ENCODE measurements around the gene CEBPE. TPM values are rescaled to one million over a fixed set of nuclear protein-coding genes. Genes with fewer than 3 reads are reported as not detected.

The CEBPE gene
- total and polyA plus RNA-seq, 7 donors: 0.28 to 0.68 TPM; not detected in 5

GRCh38 chr14:23093104-23093503 lies 26.0 kb downstream of the CEBPE start:
- Histone ChIP-seq H3K36me3 (peaks cover 14 to 57% (median 32%) of the 10 kb centered on the region in 4 donors), H3K4me1 (peaks cover 0 to 44% (median 38%) of the 10 kb centered on the region in 4 donors), H3K27me3 (no peaks in the 10 kb centered on the region), H3K9me3 (no peaks in the 10 kb centered on the region), H3K4me3 (no peak overlapping the region), H3K27ac (no peak overlapping the region)
- DNase-seq: no peak
- intact Hi-C loops (cut with DNase I): loop anchor here (10.0 kb wide), 2 partner anchors 212 to 462 kb away; partner anchors contain the start of genes BCL2L2, PPP1R3E, THTPA and ZFHX2
- WGBS, 2 donors: 62 to 78% methylated on average over 2 of the region's 2 CpGs
- TF ChIP-seq EP300 (IDR thresholded peaks at IDR 0.05) (no peak), CTCF (IDR thresholded peaks at IDR 0.05) (no peak), POLR2AphosphoS5 (IDR thresholded peaks at IDR 0.05) (no peak), POLR2A (IDR thresholded peaks at IDR 0.05) (no peak)

GRCh38 chr14:23091294-23092225 lies 27.5 kb downstream of the CEBPE start:
- Histone ChIP-seq H3K36me3 (peaks cover 14 to 66% (median 34%) of the 10 kb centered on the region in 4 donors), H3K27me3 (no peaks in the 10 kb centered on the region), H3K27ac (no peak overlapping the region), H3K9me3 (no peaks in the 10 kb centered on the region), H3K4me3 (no peak overlapping the region), H3K4me1 (peaks cover 0 to 37% (median 27%) of the 10 kb centered on the region in 4 donors)
- intact Hi-C loops (cut with DNase I): loop anchor here (10.0 kb wide), 2 partner anchors 213 to 463 kb away; partner anchors contain the start of genes BCL2L2, PPP1R3E, THTPA and ZFHX2
- 85 to 89% methylated on average over 12 of the region's 12 CpGs for WGBS, 2 donors
- no peak for DNase-seq
- TF ChIP-seq POLR2AphosphoS5 (IDR thresholded peaks at IDR 0.05) (no peak), CTCF (IDR thresholded peaks at IDR 0.05) (no peak), EP300 (IDR thresholded peaks at IDR 0.05) (no peak), POLR2A (IDR thresholded peaks at IDR 0.05) (no peak)

DNA sequence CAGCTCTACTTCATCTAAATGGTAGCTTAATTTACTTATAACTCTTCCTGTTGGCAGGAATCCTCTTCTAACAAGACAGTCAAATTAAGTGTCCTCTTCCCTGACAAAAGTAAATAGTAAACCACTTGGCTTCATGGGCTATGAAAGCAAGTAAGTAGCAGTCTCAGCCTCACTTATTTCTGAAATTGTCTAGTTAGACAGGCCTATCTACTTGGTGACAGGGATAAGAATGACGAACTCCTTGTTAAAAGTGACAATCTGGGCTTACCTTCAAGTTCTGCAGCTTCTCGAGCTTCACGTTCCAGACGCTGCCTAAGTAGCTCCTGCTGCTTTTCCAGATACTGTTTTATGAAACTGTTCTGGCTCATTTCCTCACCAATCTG lies 28.8 kb downstream of the CEBPE start:
- no peak overlapping the region for H3K4me3 ChIP-seq
- no peak for DNase-seq
- no peaks in the 10 kb centered on the region for H3K9me3 ChIP-seq
- intact Hi-C loops (cut with DNase I): loop anchor here (10.0 kb wide), 2 partner anchors 215 to 465 kb away; partner anchors contain the start of genes BCL2L2, PPP1R3E, THTPA and ZFHX2
- no peak overlapping the region for H3K27ac ChIP-seq
- H3K36me3 ChIP-seq: peaks cover 14 to 79% (median 43%) of the 10 kb centered on the region in 4 donors
- TF ChIP-seq EP300 (IDR thresholded peaks at IDR 0.05) (no peak), POLR2A (IDR thresholded peaks at IDR 0.05) (no peak), CTCF (IDR thresholded peaks at IDR 0.05) (no peak), POLR2AphosphoS5 (IDR thresholded peaks at IDR 0.05) (no peak)
- H3K4me1 ChIP-seq: peaks cover 0 to 31% (median 23%) of the 10 kb centered on the region in 4 donors
- 91 to 92% methylated on average over 4 of the region's 4 CpGs for WGBS, 2 donors
- H3K27me3 ChIP-seq: no peaks in the 10 kb centered on the region

DNA sequence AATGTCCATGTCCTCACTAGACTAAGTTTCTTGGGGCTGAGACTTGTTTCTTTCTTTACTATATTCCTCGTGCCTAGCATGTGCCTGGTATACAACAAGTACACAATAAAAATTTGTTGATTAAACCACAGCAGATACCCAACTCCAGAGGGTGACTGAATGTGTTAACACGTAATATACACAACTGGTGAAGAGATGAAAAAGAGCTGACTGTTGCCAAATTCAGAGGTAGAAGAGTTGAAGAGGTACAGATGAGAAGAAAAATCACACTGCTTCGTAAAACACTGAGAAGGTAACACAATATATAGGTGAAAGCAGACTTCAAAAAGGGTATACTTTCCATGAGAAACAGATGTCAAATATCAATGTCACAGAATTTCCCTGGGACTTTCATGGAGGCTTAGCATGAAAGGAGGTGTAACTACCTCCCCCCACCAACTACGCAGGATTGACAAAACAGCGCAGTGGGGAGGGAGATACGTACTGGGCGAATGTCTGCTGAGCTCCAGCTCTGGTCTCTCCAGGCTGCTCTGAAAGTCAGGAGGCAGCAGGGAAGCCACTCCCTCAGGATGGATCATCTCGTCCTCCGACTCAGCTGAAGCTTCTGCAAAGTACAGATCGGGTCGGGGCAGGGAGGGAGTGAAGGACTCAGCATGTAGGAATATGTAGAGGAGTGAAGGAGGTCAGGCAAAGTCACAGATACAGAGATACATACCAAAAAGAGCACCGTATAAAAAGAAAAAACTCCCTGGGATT lies 29.4 kb downstream of the CEBPE start:
- H3K9me3 ChIP-seq: no peaks in the 10 kb centered on the region
- WGBS, 2 donors: 95 to 96% methylated on average over 12 of the region's 12 CpGs
- H3K4me1 ChIP-seq: peaks cover 0 to 31% (median 23%) of the 10 kb centered on the region in 4 donors
- H3K4me3 ChIP-seq: no peak overlapping the region
- no peaks in the 10 kb centered on the region for H3K27me3 ChIP-seq
- H3K27ac ChIP-seq: no peak overlapping the region
- intact Hi-C loops (cut with DNase I): loop anchor here (10.0 kb wide), 2 partner anchors 215 to 465 kb away; partner anchors contain the start of genes BCL2L2, PPP1R3E, THTPA and ZFHX2
- peaks cover 14 to 85% (median 49%) of the 10 kb centered on the region in 4 donors for H3K36me3 ChIP-seq
- DNase-seq: no peak
- TF ChIP-seq CTCF (IDR thresholded peaks at IDR 0.05) (no peak), POLR2AphosphoS5 (IDR thresholded peaks at IDR 0.05) (no peak), EP300 (IDR thresholded peaks at IDR 0.05) (no peak), POLR2A (IDR thresholded peaks at IDR 0.05) (no peak)

All from sigmoid colon (tissue), 7 donors.